ENCODE results near the gene SEMA7A.
"Not testable (repeated sequence)": the region's sequence is repeated elsewhere in the genome, so short reads cannot be mapped to it uniquely, and the experiment has no call there.

The SEMA7A gene

GRCh38 chr15:74373731-74374647 is 59.8 kb downstream of the SEMA7A start:
- peak; percentile 96 to 97 for DNase-seq (ENCODE audit: low read depth in 2 of 2)

- DNase-seq (ENCODE audit: low read depth in 2 of 2) = no peak
These were observed 60.6 kb downstream of the SEMA7A start for GRCh38 chr15:74373056-74373650.

- DNase-seq (ENCODE audit: low read depth in 2 of 2) = no peak
These were observed 63.3 kb downstream of the SEMA7A start for GRCh38 chr15:74370471-74370870.

GRCh38 chr15:74369756-74370155 is 64.0 kb downstream of the SEMA7A start:
- DNase-seq (ENCODE audit: low read depth in 2 of 2) = no peak

- no peak for DNase-seq (ENCODE audit: low read depth in 2 of 2)
These were observed 64.5 kb downstream of the SEMA7A start for GRCh38 chr15:74369084-74369745.

- no peak for DNase-seq (ENCODE audit: low read depth in 2 of 2)
These were observed 65.6 kb downstream of the SEMA7A start for GRCh38 chr15:74368121-74368520.

- DNase-seq (ENCODE audit: low read depth in 2 of 2) = no peak
These were observed 66.4 kb downstream of the SEMA7A start, which contains the start of gene CYP11A1 for GRCh38 chr15:74367296-74367854. Gene CYP11A1, minus strand, starts transcription at chr15:74367646. Its CDS starts 61 bp downstream, at chr15:74367585.

- DNase-seq (ENCODE audit: low read depth in 2 of 2) = no peak
These were observed 67.9 kb downstream of the SEMA7A start for GRCh38 chr15:74365598-74366445.

GRCh38 chr15:74364936-74365597 is 68.7 kb downstream of the SEMA7A start:
- DNase-seq (ENCODE audit: low read depth in 2 of 2) = no peak

- no peak for DNase-seq (ENCODE audit: low read depth in 2 of 2)
These were observed 71.3 kb downstream of the SEMA7A start for GRCh38 chr15:74362482-74362881.

GRCh38 chr15:74360855-74361254 is 72.9 kb downstream of the SEMA7A start:
- not testable (repeated sequence) for DNase-seq (ENCODE audit: low read depth in 2 of 2)

- not testable (repeated sequence) for DNase-seq (ENCODE audit: low read depth in 2 of 2)
These were observed 74.4 kb downstream of the SEMA7A start for GRCh38 chr15:74359376-74359775.
